ENCODE data around the gene RNF13.

DNA sequence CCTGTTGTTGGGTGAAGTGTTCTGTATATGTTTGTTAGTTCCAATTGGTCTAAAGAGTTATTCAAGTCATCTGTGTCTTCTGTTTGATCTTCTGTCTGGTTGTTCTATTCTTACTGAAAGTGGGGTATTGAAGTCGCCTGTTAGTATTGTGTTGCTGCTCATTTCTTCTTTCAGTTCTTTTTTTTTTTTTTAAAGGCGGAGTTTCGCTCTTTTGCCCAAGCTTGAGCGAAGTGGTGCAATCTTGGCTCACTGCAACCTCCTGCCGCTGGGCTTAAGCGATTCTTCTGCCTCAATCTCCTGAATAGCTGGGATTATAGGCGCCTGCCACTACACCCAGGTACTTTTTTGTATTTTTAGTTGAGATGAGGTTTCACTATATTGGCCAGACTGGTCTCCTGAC lies 134.2 kb downstream of the RNF13 start:
- TF ChIP-seq, protein P1, sequence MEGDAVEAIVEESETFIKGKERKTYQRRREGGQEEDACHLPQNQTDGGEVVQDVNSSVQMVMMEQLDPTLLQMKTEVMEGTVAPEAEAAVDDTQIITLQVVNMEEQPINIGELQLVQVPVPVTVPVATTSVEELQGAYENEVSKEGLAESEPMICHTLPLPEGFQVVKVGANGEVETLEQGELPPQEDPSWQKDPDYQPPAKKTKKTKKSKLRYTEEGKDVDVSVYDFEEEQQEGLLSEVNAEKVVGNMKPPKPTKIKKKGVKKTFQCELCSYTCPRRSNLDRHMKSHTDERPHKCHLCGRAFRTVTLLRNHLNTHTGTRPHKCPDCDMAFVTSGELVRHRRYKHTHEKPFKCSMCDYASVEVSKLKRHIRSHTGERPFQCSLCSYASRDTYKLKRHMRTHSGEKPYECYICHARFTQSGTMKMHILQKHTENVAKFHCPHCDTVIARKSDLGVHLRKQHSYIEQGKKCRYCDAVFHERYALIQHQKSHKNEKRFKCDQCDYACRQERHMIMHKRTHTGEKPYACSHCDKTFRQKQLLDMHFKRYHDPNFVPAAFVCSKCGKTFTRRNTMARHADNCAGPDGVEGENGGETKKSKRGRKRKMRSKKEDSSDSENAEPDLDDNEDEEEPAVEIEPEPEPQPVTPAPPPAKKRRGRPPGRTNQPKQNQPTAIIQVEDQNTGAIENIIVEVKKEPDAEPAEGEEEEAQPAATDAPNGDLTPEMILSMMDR (IDR thresholded peaks at IDR 0.05) = no peak
- TF ChIP-seq POLR2A (IDR thresholded peaks at IDR 0.05) (no peak), POLR2AphosphoS5 (IDR thresholded peaks at IDR 0.05) (no peak)

All from breast epithelium (tissue), 3 donors.